Type B pancreatic cell (in vitro differentiated cells): ENCODE data around the gene NLRP3. TPM values are rescaled to one million over a fixed set of nuclear protein-coding genes. Genes with fewer than 3 reads are reported as not detected.
A peak's percentile ranks its signal among the peaks of the same experiment; 100 is the strongest.

ENCODE experiments used
- DNase-seq: peaks from one replicate; pipeline ENCODE4 v3.0.0; 2021; ENCODE audit warnings: mixed read lengths; ENCODE audit not compliant: unreplicated experiment; ENCODE audit errors: extremely low spot score
- H3K27ac Mint-ChIP-seq: 2 replicates; pipeline ENCODE4 v1.8.0; 2021; ENCODE audit warnings: mild to moderate bottlenecking, mixed read lengths
- H3K27me3 Mint-ChIP-seq: 2 replicates; pipeline ENCODE4 v1.8.0; 2021; ENCODE audit warnings: mixed read lengths
- H3K36me3 Mint-ChIP-seq: 2 replicates; pipeline ENCODE4 v1.8.0; 2021; ENCODE audit warnings: mixed read lengths
- H3K4me1 Mint-ChIP-seq: one replicate; pipeline ENCODE4 v1.8.0; 2021; ENCODE audit warnings: mixed read lengths; ENCODE audit not compliant: unreplicated experiment
- H3K4me3 Mint-ChIP-seq: 2 replicates; pipeline ENCODE4 v1.8.0; 2021; ENCODE audit warnings: mild to moderate bottlenecking, mixed read lengths
- H3K9me3 Mint-ChIP-seq: 2 replicates; pipeline ENCODE4 v1.8.0; 2021; ENCODE audit warnings: mixed read lengths
- CTCF ChIP-seq: fragments of 200-600 bp; sonication (generic); conservative IDR thresholded peaks from 2 replicates; pipeline ENCODE4 v1.5.0; 2021; ENCODE audit warnings: antibody characterized with exemption, mild to moderate bottlenecking
- total RNA-seq: library from RNA; stranded (reverse); gene quantifications from 2 replicates; pipeline ENCODE4 v1.2.1, GENCODE V29; 2021; ENCODE audit warnings: low replicate concordance

NLRP3 gene
- total RNA-seq, 1 donor from 2014 or later: not detected

GRCh38 chr1:247482747-247483146, 66.8 kb downstream of the NLRP3 start:
- H3K27ac Mint-ChIP-seq: no peak overlapping the region
- no peaks in the 10 kb centered on the region for H3K4me1 Mint-ChIP-seq
- peaks cover 5% of the 10 kb centered on the region for H3K27me3 Mint-ChIP-seq
- H3K4me3 Mint-ChIP-seq: no peak overlapping the region
- no peaks in the 10 kb centered on the region for H3K9me3 Mint-ChIP-seq
- no peak for DNase-seq
- no peak for TF ChIP-seq CTCF
- H3K36me3 Mint-ChIP-seq: no peaks in the 10 kb centered on the region

DNA sequence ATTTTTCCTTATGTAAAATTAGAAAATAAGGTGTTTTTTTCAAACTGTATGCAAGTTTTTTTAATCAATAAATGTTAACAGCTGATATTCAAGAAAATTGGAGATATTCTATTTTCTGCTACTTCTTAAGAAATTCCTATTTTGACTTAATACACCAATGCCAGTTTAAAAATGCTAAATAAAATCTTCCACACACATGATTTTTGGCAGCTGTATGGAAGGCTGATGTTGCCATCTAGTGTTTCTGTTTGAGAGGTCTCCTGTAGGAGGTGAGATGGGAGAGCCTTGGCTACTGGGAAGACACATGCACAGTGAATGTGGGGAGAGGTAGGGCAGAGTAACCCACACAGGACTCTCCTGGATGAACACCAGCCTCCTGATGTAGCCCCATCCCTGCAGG, 71.1 kb downstream of the NLRP3 start:
- TF ChIP-seq CTCF: peak; percentile 71
- no peaks in the 10 kb centered on the region for H3K9me3 Mint-ChIP-seq
- H3K27ac Mint-ChIP-seq: no peak overlapping the region
- DNase-seq: no peak
- H3K36me3 Mint-ChIP-seq: no peaks in the 10 kb centered on the region
- no peak overlapping the region for H3K4me3 Mint-ChIP-seq
- no peaks in the 10 kb centered on the region for H3K4me1 Mint-ChIP-seq
- H3K27me3 Mint-ChIP-seq: peaks cover 22% of the 10 kb centered on the region

GRCh38 chr1:247491328-247491727, 75.4 kb downstream of the NLRP3 start:
- no peaks in the 10 kb centered on the region for H3K4me1 Mint-ChIP-seq
- TF ChIP-seq CTCF: no peak
- no peaks in the 10 kb centered on the region for H3K36me3 Mint-ChIP-seq
- DNase-seq: no peak
- H3K9me3 Mint-ChIP-seq: no peaks in the 10 kb centered on the region
- H3K27ac Mint-ChIP-seq: no peak overlapping the region
- peaks cover 26% of the 10 kb centered on the region for H3K27me3 Mint-ChIP-seq
- no peak overlapping the region for H3K4me3 Mint-ChIP-seq

GRCh38 chr1:247493106-247493505, 77.1 kb downstream of the NLRP3 start:
- Mint-ChIP-seq H3K27ac (no peak overlapping the region), H3K9me3 (no peaks in the 10 kb centered on the region), H3K4me3 (no peak overlapping the region), H3K36me3 (no peaks in the 10 kb centered on the region), H3K4me1 (no peaks in the 10 kb centered on the region), H3K27me3 (peaks cover 17% of the 10 kb centered on the region)
- DNase-seq: no peak
- TF ChIP-seq CTCF: no peak

- Mint-ChIP-seq H3K27ac (no peak overlapping the region), H3K9me3 (no peaks in the 10 kb centered on the region), H3K27me3 (peaks cover 7% of the 10 kb centered on the region), H3K4me1 (no peaks in the 10 kb centered on the region), H3K4me3 (no peak overlapping the region), H3K36me3 (no peaks in the 10 kb centered on the region)
- TF ChIP-seq CTCF: no peak
- no peak for DNase-seq
Observed at GRCh38 chr1:247494767-247495166, 78.8 kb downstream of the NLRP3 start.

DNA sequence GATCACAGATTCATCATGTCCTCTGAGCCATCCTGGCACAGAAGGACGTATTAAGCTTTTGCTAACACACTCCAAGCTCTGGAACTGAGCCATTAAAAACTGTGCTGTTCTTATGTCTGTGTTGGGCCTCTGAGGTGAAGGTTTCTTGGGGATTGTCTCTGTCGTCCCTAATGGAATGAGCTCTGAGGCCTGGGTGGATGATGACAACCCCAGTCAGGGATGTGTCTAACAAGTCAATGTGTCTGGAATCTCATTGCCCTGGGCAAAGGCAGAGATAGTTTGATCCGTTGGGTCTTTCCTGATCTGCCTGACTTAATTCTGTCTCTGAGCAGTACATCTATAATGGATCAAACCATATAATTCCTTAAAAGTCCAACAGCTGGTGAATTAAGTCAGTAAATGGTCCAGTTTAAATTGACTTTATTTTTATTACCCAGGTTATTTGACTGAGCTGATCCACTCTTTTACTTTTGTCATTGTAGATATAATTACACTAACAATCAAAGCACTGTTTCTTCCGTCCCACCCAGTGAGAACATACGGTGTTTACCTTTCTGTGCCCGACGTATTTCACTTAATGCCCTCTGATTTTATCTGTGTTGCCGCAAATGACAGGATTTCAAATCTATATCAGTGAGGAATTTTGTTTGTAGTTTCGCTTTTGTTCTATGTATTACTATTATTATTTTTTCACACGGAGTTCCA, 80.8 kb downstream of the NLRP3 start:
- no peak overlapping the region for H3K27ac Mint-ChIP-seq
- H3K27me3 Mint-ChIP-seq: peaks cover 5% of the 10 kb centered on the region
- H3K4me1 Mint-ChIP-seq: no peaks in the 10 kb centered on the region
- H3K4me3 Mint-ChIP-seq: no peak overlapping the region
- DNase-seq: no peak
- H3K9me3 Mint-ChIP-seq: no peaks in the 10 kb centered on the region
- no peaks in the 10 kb centered on the region for H3K36me3 Mint-ChIP-seq
- no peak for TF ChIP-seq CTCF
